Thyroid gland (tissue), 4 donors: ENCODE results near the gene ZFHX3.

Source experiments
- CTCF ChIP-seq, 6 experiments: fragments of 200-600 bp in 3 of 6; fragments of 450-650 bp in 3 of 6; sonication (generic) in 3 of 6; IDR thresholded peaks; one replicate each; pipeline ENCODE4 v1.5.1; 2016 to 2019; ENCODE audit warnings: antibody characterized with exemption in 6 of 6, mild to moderate bottlenecking in 2 of 6, inconsistent platforms in 1 of 6, moderate library complexity in 1 of 6
- POLR2A ChIP-seq, 2 donors: fragments of 450-650 bp; IDR thresholded peaks; one replicate each; pipeline ENCODE4 v1.6.1; 2017; ENCODE audit warnings: antibody characterized with exemption in 2 of 2, mild to moderate bottlenecking in 2 of 2, moderate library complexity in 1 of 2

DNA sequence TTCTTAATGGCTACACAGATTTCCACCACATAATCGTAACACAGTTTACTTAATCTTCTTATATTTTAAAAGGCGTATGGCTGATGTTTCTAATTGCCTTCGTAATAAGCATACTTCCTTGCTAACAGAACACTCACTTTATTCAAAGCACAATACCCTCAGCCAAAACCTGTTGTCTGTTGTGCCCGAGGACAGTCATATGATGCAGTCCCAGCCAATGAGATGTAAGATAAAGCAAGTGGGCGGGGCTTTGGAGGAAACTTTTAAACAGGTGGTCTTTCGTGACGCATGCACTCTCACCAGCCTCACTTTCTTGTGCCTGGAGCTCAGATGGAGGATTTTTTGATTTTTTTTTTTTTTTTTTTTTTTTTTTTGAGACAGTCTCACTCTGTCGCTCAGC lies 174.1 kb downstream of the ZFHX3 start:
- TF ChIP-seq CTCF (IDR thresholded peaks at IDR 0.05) (no peak), POLR2A (IDR thresholded peaks at IDR 0.05) (no peak)
